Raji (cell line): ENCODE results near the gene ZNF839.

Experiments used
- POLR2A ChIP-seq: IDR thresholded peaks from 2 replicates; pipeline ENCODE4 v1.6.1; 2011; ENCODE audit warnings: low read depth, low read length, control low read depth; ENCODE audit not compliant: insufficient read depth

ZNF839 gene

GRCh38 chr14:102297436-102298170 lies 21.9 kb upstream of the ZNF839 start:
- no peak for TF ChIP-seq POLR2A

- TF ChIP-seq POLR2A, result no peak
These were observed 15.9 kb upstream of the ZNF839 start for GRCh38 chr14:102303664-102304063.

- peak; percentile 46; the same call in 1 of the 2 replicates for TF ChIP-seq POLR2A
These were observed 14.7 kb upstream of the ZNF839 start, which contains the start of gene MOK for GRCh38 chr14:102304611-102305506. Gene MOK, minus strand, starts transcription at chr14:102305164. Its CDS starts 196 bp downstream, at chr14:102304968.

GRCh38 chr14:102314242-102315011 lies 5.1 kb upstream of the ZNF839 start:
- no peak; the same call in 1 of the 2 replicates for TF ChIP-seq POLR2A

- no peak for TF ChIP-seq POLR2A
These were observed 4.4 kb upstream of the ZNF839 start for GRCh38 chr14:102315121-102315520.

DNA sequence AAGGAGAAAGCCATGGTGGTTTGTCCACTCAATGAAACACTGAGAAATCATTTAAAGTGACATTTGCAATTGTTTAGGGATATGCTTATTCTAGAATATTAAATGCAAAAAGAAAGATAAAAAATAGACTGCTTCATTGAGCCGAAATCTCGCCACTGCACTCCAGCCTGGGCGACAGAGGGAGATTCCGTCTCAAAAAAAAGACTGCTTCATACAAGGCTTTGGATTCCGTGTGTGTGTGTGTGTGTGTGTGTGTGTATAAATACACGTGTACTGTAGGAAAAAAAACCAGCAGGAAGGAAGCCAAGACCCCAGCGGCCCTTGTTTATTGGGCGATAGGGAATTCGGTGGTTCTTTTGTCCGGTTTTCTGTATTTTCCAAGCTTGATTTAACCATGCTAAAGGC lies 3.2 kb upstream of the ZNF839 start:
- no peak for TF ChIP-seq POLR2A

- TF ChIP-seq POLR2A, result peak; percentile 47
These were observed 2.6 kb upstream of the ZNF839 start for GRCh38 chr14:102316743-102317563.

- no peak for TF ChIP-seq POLR2A
These were observed 1.8 kb upstream of the ZNF839 start for GRCh38 chr14:102317564-102318248.

- TF ChIP-seq POLR2A, result no peak
These were observed 717 bp upstream of the ZNF839 start for GRCh38 chr14:102318781-102319276.

DNA sequence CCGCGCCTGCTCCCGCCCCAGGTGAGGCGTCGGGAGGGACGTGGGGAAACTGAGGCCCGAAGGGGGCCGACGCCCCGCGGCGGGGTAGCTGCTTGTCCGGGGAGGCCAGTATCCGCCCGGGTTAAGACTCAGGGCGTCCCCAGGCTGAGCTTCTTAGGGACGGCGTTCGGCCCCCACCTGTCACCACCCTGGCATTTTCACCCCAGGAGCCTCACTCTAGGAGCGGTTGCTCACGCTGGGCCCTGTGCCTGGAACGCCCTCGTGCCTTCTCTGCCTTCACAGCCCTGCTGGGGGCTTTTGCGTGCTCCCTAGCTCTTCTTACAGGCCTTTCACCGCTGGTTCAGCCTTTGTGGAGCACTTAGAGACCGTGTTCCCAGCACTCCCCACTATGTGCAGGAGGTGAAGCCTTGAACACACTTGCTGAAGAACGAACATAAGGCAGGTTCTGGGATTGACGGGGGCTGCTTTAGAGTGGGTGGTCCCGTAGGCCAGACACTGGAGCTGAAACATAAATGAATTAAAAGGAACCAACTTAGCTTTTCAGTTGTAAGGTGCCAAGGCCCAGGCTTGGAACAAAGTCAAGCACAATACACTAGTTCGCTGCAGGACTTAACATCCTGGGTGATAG lies 601 bp downstream of the ZNF839 start:
- no peak for TF ChIP-seq POLR2A

- no peak for TF ChIP-seq POLR2A
These were observed 1.3 kb downstream of the ZNF839 start for GRCh38 chr14:102320671-102321455.
